Memory B cell (primary cell): ENCODE measurements around the gene NRP1.

Source experiments
- ATAC-seq: fragments of 150-1000 bp; cut with Tn5 transposase; 2 replicates; pipeline ENCODE4 v1.10.0; 2021; ENCODE audit warnings: low read depth, mild to moderate bottlenecking, moderate library complexity
- DNase-seq, 2 donors: peaks; one replicate each; pipeline ENCODE4 v3.0.0; 2022; ENCODE audit warnings: low spot score in 2 of 2
- H3K27ac Mint-ChIP-seq: one replicate; pipeline ENCODE4 v1.8.0; 2022; ENCODE audit warnings: mild to moderate bottlenecking, moderate library complexity, mixed read lengths
- H3K27me3 Mint-ChIP-seq: one replicate; pipeline ENCODE4 v1.8.0; 2022; ENCODE audit warnings: mixed read lengths
- H3K36me3 Mint-ChIP-seq: one replicate; pipeline ENCODE4 v1.8.0; 2022; ENCODE audit warnings: mild to moderate bottlenecking, mixed read lengths
- H3K4me1 Mint-ChIP-seq: one replicate; pipeline ENCODE4 v1.8.0; 2022; ENCODE audit warnings: mixed read lengths
- H3K4me3 Mint-ChIP-seq: one replicate; pipeline ENCODE4 v1.8.0; 2022; ENCODE audit warnings: mild to moderate bottlenecking, moderate library complexity, mixed read lengths
- H3K9me3 Mint-ChIP-seq: one replicate; pipeline ENCODE4 v1.8.0; 2022; ENCODE audit warnings: mixed read lengths

Gene NRP1

GRCh38 chr10:33178026-33178755 lies 156.3 kb downstream of the NRP1 start:
- no peak for ATAC-seq
- Mint-ChIP-seq H3K4me1 (peaks cover 2% of the 10 kb centered on the region), H3K27ac (no peak overlapping the region), H3K36me3 (no peaks in the 10 kb centered on the region), H3K4me3 (no peak overlapping the region), H3K9me3 (no peaks in the 10 kb centered on the region), H3K27me3 (peaks cover 13% of the 10 kb centered on the region)
- DNase-seq, result no peak

- Mint-ChIP-seq H3K4me3 (no peak overlapping the region), H3K36me3 (no peaks in the 10 kb centered on the region), H3K4me1 (peaks cover 2% of the 10 kb centered on the region), H3K9me3 (no peaks in the 10 kb centered on the region), H3K27me3 (peaks cover 15% of the 10 kb centered on the region), H3K27ac (no peak overlapping the region)
- no peak for ATAC-seq
- DNase-seq, result no peak
Observed at GRCh38 chr10:33176688-33177087, 157.8 kb downstream of the NRP1 start.

DNA sequence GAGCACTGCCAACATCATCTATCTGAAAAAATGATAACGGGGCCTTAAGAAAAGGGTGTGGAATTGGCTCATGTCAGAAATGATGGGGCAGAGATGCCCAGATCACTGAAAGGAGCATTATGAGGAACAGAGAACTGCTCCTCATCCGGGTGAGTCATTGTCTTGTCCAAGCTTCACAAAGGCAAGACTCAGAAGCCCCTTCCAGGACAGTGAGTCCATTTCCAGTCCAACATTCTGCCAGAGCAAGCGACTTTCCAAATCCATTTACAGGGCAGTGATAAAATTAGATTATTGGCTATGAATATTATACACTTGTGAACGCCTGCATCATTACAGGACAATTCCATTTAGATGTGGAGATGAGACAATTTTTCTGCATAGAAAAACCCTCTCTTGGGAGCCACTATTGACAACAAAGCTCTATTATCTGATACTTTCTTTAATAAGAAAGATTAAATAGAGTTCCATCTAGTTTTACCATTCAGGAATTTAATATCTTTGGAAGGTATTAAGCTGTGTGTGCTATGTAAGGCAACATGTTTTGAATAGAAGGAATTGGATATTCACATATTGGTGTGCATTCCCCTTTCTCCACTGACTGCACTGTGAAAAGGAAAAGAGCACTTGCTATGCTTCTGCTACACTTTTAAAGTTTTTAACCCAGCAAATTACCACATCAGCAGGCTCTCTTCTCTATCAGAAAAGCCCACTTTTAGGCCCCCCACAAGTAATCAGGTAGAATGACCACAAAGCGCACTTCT lies 159.6 kb downstream of the NRP1 start:
- H3K36me3 Mint-ChIP-seq, result no peaks in the 10 kb centered on the region
- H3K27ac Mint-ChIP-seq, result no peak overlapping the region
- no peaks in the 10 kb centered on the region for H3K9me3 Mint-ChIP-seq
- H3K4me3 Mint-ChIP-seq, result no peak overlapping the region
- H3K4me1 Mint-ChIP-seq, result no peaks in the 10 kb centered on the region
- ATAC-seq (no peak), DNase-seq (no peak)
- H3K27me3 Mint-ChIP-seq, result peaks cover 19% of the 10 kb centered on the region

- Mint-ChIP-seq H3K27ac (no peak overlapping the region), H3K4me3 (no peak overlapping the region)
Observed at GRCh38 chr10:33165911-33166310, 168.6 kb downstream of the NRP1 start.

DNA sequence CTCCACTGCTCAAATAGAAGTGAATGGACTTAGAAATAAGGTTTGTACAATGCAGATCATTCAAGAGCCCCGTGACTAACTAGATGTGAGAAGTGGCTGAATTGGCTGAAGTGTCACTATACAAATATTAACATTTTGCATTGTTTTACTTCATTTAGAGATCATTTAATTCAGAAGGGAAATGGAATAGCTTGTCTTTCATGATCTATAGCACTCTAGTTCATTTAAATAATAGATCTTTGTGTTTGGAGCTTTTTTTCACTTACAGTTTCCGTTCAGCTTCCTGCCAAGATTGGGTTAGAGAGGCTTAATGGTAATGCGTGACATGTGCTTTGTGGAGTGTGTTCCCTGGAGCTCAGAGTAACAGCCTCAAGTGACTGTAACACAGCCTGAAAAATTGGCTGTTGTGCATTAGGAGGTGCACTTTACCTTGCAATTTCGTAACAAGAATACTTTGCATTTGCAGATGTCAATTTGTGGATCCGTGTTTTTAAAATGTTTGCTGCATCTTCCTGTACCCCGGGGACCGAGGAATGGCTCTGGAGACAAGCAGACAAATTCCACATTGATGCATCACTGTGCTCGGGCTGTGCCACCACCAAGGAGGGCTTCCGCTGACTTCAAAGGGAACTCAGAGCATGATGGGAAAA lies 170.3 kb downstream of the NRP1 start:
- no peak overlapping the region for H3K4me3 Mint-ChIP-seq
- H3K27me3 Mint-ChIP-seq, result peaks cover 1% of the 10 kb centered on the region
- H3K36me3 Mint-ChIP-seq, result no peaks in the 10 kb centered on the region
- H3K9me3 Mint-ChIP-seq, result no peaks in the 10 kb centered on the region
- no peak overlapping the region for H3K27ac Mint-ChIP-seq
- DNase-seq, result no peak
- ATAC-seq, result no peak
- H3K4me1 Mint-ChIP-seq, result peaks cover 2% of the 10 kb centered on the region

More at GRCh38 chr10:33165911-33166310, 168.6 kb downstream of the NRP1 start:
- DNase-seq (no peak), ATAC-seq (no peak)
- Mint-ChIP-seq H3K27me3 (peaks cover 4% of the 10 kb centered on the region), H3K36me3 (no peaks in the 10 kb centered on the region), H3K9me3 (no peaks in the 10 kb centered on the region), H3K4me1 (peaks cover 2% of the 10 kb centered on the region)

- H3K36me3 Mint-ChIP-seq, result no peaks in the 10 kb centered on the region
- no peaks in the 10 kb centered on the region for H3K27me3 Mint-ChIP-seq
- H3K4me1 Mint-ChIP-seq, result peaks cover 2% of the 10 kb centered on the region
- H3K27ac Mint-ChIP-seq, result no peak overlapping the region
- H3K4me3 Mint-ChIP-seq, result no peak overlapping the region
- no peaks in the 10 kb centered on the region for H3K9me3 Mint-ChIP-seq
- no peak for ATAC-seq
- DNase-seq, result no peak
Observed at GRCh38 chr10:33162248-33162575, 172.3 kb downstream of the NRP1 start.

DNA sequence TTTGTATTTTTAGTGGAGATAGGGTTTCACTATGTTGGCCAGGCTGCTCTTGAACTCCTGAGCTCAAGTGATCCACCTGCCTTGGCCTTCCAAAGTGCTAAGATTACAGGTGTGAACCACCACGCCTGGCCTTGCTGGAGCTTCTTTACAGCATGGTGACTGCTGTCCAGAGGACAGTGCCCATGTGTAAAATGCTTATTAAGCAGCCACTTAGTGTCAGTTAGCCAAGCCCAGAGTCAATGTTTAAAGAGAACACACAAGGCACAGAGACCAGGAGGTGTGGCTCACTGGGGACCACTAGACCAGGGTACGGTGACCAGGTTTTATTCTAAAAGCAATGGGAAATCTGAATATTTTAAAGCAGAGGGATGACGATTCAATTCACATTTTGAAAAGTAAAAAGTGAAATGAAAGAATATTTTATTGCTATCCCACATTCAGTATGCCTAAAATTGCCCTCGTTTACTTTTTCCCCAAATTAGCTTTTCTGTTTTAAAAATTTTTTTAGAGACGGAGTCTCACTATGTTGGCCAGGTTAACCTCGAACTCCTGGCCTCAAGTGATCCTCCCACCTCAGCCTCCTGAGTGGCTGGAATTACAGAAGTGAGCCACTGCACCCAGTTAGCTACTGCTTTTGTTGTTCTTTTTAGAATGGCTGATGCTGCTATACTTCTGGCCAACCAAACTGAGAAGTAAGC lies 172.8 kb downstream of the NRP1 start:
- ATAC-seq (no peak), DNase-seq (no peak)
- Mint-ChIP-seq H3K4me1 (peaks cover 2% of the 10 kb centered on the region), H3K9me3 (no peaks in the 10 kb centered on the region), H3K27ac (no peak overlapping the region), H3K36me3 (no peaks in the 10 kb centered on the region), H3K27me3 (no peaks in the 10 kb centered on the region), H3K4me3 (no peak overlapping the region)

- Mint-ChIP-seq H3K4me1 (peaks cover 9% of the 10 kb centered on the region), H3K4me3 (no peak overlapping the region), H3K36me3 (no peaks in the 10 kb centered on the region), H3K27me3 (no peaks in the 10 kb centered on the region), H3K27ac (no peak overlapping the region), H3K9me3 (no peaks in the 10 kb centered on the region)
- ATAC-seq (no peak), DNase-seq (no peak)
Observed at GRCh38 chr10:33160151-33160550, 174.3 kb downstream of the NRP1 start.

GRCh38 chr10:33157103-33157502 lies 177.4 kb downstream of the NRP1 start:
- peaks cover 26% of the 10 kb centered on the region for H3K4me1 Mint-ChIP-seq
- DNase-seq, result no peak
- no peak overlapping the region for H3K27ac Mint-ChIP-seq

DNA sequence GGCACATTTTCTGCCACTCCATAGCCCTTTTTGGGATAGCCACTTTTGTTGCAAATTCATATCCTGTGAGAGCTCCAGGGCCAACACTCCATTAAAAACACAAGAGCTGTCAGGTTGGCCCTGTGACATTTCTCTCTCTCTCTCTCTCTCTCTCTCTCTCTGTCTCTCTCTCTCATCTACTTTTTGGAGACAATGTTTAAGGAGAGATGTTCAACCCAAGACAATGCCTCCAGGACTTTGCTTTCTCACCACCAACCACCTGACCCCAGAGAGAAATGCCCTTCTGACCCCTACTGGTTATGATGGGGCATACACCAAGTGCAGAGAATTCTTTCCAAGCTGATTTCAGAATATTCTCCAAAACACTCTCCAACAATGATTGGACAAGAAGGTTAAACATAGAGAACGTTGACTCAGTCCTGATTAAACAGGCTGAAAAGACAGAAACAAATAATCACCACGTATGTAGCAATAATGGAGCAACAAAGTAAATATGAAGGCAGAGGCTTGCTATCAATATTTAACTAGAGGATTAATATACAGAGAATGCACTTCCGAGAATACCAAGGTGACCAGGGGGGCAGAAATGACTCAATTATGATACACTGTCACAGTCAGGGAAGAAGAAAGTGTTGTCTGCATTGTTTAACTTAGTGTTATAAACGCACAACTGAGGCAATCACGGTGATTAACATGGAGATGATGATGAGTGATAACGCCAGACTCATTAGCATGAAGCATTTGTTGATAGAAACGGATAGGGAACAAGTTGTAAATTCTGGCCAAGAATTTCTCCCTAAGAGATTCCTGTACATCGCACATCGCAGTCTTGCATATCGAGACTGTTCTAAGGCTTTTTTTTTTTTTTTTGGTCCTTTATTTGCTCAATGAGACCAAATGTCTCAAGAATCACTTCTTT lies 178.5 kb downstream of the NRP1 start:
- no peaks in the 10 kb centered on the region for H3K9me3 Mint-ChIP-seq
- no peaks in the 10 kb centered on the region for H3K36me3 Mint-ChIP-seq
- H3K4me3 Mint-ChIP-seq, result no peak overlapping the region
- H3K27me3 Mint-ChIP-seq, result no peaks in the 10 kb centered on the region
- peak in 1 of 2 donors; percentile 48 for DNase-seq
- ATAC-seq, result peak; percentile 42
- peaks cover 33% of the 10 kb centered on the region for H3K4me1 Mint-ChIP-seq
- peak overlapping the region; percentile 72 for H3K27ac Mint-ChIP-seq

More at GRCh38 chr10:33157103-33157502, 177.4 kb downstream of the NRP1 start:
- no peaks in the 10 kb centered on the region for H3K36me3 Mint-ChIP-seq
- no peaks in the 10 kb centered on the region for H3K27me3 Mint-ChIP-seq
- no peaks in the 10 kb centered on the region for H3K9me3 Mint-ChIP-seq
- no peak for ATAC-seq
- no peak overlapping the region for H3K4me3 Mint-ChIP-seq

DNA sequence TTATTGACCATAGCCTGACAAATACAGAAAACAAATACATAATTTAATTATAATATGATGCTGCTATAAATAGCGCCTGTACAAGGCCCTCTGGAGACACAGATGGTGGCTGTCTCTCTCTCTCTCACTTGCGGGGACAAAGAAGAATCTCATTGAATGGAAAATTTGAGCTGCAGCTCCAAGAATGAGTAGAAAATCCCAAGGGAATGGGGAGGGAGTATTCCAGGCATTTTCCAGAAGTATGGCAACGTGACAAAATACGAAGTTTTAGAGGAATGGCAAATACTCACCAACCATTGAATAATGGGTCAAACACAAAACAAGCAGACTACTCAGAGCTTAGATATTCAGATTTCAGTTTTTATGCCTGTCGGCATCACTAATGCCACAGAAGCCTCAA lies 179.9 kb downstream of the NRP1 start:
- DNase-seq, result no peak
- H3K9me3 Mint-ChIP-seq, result no peaks in the 10 kb centered on the region
- no peaks in the 10 kb centered on the region for H3K36me3 Mint-ChIP-seq
- ATAC-seq, result no peak
- peaks cover 44% of the 10 kb centered on the region for H3K4me1 Mint-ChIP-seq
- no peaks in the 10 kb centered on the region for H3K27me3 Mint-ChIP-seq
- H3K27ac Mint-ChIP-seq, result peak overlapping the region; percentile 95
- no peak overlapping the region for H3K4me3 Mint-ChIP-seq

DNA sequence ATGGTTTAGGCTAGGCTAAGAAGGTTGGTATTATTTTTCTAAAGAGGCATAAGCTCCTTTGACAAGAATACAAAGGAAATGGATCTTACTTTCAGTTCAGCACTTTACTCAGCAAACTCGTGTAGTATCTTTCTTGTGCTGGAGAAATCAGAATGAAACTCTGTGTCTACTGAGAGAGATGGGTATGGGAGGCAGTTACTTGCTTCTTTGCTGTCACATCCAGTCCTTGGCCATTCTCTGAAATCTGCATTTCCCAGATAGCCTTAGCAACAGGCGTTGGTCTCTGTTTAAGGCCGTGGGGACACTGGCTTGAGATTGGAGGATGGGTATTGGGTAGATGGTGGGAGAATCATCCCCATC lies 180.5 kb downstream of the NRP1 start:
- Mint-ChIP-seq H3K36me3 (no peaks in the 10 kb centered on the region), H3K4me3 (peak overlapping the region; percentile 69), H3K27ac (peak overlapping the region; percentile 95), H3K4me1 (peaks cover 44% of the 10 kb centered on the region), H3K27me3 (no peaks in the 10 kb centered on the region), H3K9me3 (no peaks in the 10 kb centered on the region)
- no peak for DNase-seq
- no peak for ATAC-seq

DNA sequence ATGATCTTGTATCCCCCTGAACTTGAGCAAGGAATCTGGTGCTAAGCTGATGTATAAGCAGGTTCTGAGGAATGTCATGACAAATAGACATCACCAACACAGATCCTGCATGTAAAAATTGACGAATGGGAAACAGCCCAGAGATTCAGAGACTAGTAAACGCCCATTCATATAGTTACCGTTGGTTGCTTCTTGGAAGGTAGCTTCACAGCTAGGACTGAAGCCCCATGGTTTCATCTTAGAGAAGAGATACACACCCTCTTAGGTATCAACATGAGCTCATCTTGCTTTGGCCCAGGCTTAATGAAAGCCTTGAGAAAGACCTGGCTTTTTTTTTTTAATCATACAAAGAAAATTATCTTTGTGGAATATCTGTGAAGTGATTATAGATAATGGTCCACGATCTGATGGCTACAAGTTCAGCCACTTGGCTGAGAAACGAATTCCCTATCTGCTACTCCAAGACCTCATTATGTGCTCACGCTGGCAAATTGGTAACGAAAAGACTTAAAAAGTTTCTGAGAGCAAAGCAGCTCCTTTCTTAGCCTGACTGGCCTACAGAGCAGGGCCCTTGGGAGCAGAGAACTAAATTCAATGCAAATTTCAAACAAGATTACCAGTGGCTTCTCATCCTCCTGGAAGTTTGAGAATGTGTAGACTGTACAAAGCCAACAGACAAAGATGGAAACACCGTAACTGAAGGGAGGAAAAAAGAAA lies 181.1 kb downstream of the NRP1 start:
- no peaks in the 10 kb centered on the region for H3K27me3 Mint-ChIP-seq
- H3K36me3 Mint-ChIP-seq, result no peaks in the 10 kb centered on the region
- DNase-seq (no peak), ATAC-seq (peak; percentile 8)
- peaks cover 46% of the 10 kb centered on the region for H3K4me1 Mint-ChIP-seq
- peaks cover 1% of the 10 kb centered on the region for H3K9me3 Mint-ChIP-seq
- peak overlapping the region; percentile 95 for H3K27ac Mint-ChIP-seq
- peak overlapping the region; percentile 69 for H3K4me3 Mint-ChIP-seq
